ENCODE results near the gene CGGBP1.

The CGGBP1 gene

DNA sequence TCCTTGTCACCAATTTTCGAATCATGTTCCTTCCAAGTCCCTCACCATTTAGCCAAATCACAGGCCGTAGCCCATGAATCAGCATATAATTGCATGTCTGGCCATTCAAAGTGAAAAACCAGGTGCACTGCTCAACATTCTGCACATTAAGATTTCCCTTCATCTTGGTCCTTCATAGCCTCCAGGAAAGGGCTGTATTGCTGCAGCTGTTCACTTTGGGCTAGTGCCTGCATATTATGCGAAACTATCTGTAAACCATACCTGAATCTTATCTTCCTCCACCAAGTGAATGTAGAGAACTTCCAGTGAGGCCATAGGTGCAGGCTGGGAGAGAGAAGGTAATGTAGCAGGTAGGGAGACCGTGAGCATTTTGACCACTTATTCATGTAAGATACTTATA, 18.3 kb downstream of the CGGBP1 start:
- TF ChIP-seq, protein P1, sequence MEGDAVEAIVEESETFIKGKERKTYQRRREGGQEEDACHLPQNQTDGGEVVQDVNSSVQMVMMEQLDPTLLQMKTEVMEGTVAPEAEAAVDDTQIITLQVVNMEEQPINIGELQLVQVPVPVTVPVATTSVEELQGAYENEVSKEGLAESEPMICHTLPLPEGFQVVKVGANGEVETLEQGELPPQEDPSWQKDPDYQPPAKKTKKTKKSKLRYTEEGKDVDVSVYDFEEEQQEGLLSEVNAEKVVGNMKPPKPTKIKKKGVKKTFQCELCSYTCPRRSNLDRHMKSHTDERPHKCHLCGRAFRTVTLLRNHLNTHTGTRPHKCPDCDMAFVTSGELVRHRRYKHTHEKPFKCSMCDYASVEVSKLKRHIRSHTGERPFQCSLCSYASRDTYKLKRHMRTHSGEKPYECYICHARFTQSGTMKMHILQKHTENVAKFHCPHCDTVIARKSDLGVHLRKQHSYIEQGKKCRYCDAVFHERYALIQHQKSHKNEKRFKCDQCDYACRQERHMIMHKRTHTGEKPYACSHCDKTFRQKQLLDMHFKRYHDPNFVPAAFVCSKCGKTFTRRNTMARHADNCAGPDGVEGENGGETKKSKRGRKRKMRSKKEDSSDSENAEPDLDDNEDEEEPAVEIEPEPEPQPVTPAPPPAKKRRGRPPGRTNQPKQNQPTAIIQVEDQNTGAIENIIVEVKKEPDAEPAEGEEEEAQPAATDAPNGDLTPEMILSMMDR (IDR thresholded peaks at IDR 0.05; ENCODE audit: borderline replicate concordance, control extremely low read depth, extremely low read depth, insufficient read depth, missing control alignments) = no peak
- DNase-seq (ENCODE audit: low spot score) = no peak
- in situ Hi-C loops (cut with MboI; ENCODE audit: low sequenced_read_pairs, unreplicated experiment) = no loop called here

DNA sequence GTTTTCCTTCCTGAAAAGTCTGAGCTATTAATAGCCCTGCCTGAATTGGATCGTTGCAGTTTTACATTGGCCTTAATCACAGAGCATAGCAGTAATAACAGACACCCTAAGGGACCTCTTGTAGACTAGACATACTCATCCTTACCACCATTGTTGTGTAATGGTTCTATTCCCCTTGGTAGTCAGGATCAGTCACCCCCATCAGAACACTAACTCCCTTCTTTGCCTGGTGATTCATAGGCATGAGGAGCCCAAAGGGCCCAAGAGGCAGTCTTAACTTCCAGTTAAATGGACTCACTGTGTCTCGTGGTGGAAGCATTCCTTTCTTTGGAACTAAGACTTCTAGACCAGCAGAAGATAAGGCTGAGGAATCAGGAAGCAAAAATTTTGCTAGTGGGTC, 20.2 kb downstream of the CGGBP1 start:
- TF ChIP-seq, protein P1 (IDR thresholded peaks at IDR 0.05; ENCODE audit: borderline replicate concordance, control extremely low read depth, extremely low read depth, insufficient read depth, missing control alignments) = no peak
- in situ Hi-C loops (cut with MboI; ENCODE audit: low sequenced_read_pairs, unreplicated experiment) = no loop called here
- DNase-seq (ENCODE audit: low spot score) = no peak

DNA sequence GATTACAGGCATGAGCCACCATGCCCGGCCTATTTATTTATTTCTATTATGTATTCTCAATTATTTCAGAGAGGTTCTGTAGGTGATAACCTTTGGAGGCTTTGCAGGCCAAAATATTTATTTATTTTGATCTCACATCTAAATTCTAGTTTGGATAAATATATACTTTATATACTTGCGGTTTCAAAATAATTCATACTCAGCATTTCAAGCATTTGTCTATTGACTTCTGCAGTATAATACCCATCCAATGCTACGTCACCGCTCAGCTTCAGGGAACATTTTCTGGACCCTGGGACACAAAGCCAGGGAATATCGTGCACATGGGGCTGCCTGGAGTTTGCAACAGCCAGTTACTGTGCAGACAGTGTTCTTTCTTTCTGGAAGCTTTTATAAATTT, 22.6 kb downstream of the CGGBP1 start:
- no peak for DNase-seq (ENCODE audit: low spot score)
- in situ Hi-C loops (cut with MboI; ENCODE audit: low sequenced_read_pairs, unreplicated experiment) = no loop called here

DNA sequence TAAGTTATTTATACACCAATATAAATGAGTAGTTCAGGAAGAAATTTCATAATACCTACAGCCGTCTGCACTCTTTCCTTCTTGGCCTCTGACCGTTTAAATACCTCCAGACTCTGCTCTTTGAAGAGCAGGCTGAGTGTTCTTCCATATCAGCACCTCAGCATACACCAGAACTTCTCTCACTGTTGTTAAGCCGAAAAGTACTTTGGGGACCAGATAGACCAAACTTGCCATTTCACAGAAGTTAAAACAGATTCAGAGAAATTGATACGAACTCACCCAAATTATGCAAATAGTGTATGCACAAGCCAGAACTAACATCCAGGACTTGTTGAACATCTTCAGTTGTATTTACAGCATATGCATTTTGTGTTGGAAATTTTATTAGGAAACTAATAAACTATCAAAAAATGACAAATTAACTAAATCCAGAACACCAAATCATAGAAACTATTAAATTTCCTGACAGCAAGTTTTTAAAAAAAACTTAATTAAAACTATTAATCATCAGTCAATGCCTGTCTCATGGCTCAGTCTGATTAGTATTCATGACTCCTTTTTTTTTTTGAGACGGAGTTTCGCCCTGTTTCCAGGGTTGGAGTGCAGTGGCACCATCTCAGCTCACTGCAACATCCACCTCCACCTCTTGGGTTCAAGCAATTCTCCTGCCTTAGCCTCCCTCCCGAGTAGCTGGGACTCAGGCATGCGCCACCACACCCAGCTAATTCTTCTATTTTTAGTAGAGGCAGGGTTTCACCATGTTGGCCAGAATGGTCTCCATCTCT, 24.1 kb downstream of the CGGBP1 start:
- TF ChIP-seq, protein P1 (IDR thresholded peaks at IDR 0.05; ENCODE audit: borderline replicate concordance, control extremely low read depth, extremely low read depth, insufficient read depth, missing control alignments) = no peak
- DNase-seq (ENCODE audit: low spot score) = no peak
- in situ Hi-C loops (cut with MboI; ENCODE audit: low sequenced_read_pairs, unreplicated experiment) = no loop called here

More for the DNA sequence above, 22.6 kb downstream of the CGGBP1 start:
- TF ChIP-seq, protein P1 (IDR thresholded peaks at IDR 0.05; ENCODE audit: borderline replicate concordance, control extremely low read depth, extremely low read depth, insufficient read depth, missing control alignments) = no peak

DNA sequence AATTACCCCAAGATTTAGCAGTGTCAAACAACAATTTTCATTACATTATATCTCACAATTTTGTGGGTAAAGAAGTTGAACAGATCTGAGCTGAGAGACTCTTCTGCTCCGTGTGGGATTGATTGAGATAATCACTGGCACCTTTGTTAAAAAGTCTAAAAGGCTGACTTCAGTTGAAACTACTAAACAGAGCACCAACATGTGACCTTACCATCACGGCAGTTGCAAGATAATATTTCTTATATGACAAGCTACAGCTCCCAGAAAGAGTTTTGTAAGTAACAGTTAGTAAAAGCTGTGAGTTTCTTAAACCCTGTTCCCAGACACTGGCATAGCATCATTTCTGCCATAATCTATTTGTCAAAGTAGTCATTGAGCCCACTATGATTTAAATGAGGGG, 25.0 kb downstream of the CGGBP1 start:
- TF ChIP-seq, protein P1 (IDR thresholded peaks at IDR 0.05; ENCODE audit: borderline replicate concordance, control extremely low read depth, extremely low read depth, insufficient read depth, missing control alignments) = no peak
- in situ Hi-C loops (cut with MboI; ENCODE audit: low sequenced_read_pairs, unreplicated experiment) = no loop called here
- no peak for DNase-seq (ENCODE audit: low spot score)

DNA sequence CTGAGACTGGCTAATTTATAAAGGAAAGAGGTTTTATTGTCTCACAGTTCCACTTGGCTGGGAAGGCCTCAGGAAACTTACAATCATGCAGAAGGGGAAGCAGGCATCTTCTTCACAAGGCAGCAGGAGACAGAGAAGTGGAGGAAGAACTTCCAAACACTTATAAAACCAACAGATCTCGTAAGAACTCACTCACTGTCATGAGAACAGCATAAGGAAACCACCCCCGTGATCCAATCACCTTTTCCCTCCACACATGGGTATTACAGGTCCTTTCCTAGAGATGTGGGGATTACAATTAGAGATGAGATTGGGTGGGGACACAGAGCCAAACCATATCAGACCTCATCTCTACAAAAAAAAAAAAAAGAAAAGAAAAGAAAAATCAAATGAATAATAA, 25.7 kb downstream of the CGGBP1 start:
- TF ChIP-seq, protein P1 (IDR thresholded peaks at IDR 0.05; ENCODE audit: borderline replicate concordance, control extremely low read depth, extremely low read depth, insufficient read depth, missing control alignments) = no peak
- in situ Hi-C loops (cut with MboI; ENCODE audit: low sequenced_read_pairs, unreplicated experiment) = no loop called here
- no peak for DNase-seq (ENCODE audit: low spot score)

Data from GM13976 (cell line).